K562 (cell line): ENCODE data around the gene RNASE2. TPM values are rescaled to one million over a fixed set of nuclear protein-coding genes. Genes with fewer than 3 reads are reported as not detected.

Experiments used
- ATAC-seq: fragments of 200-7000 bp; cut with Tn5 transposase; 3 replicates; pipeline ENCODE4 v1.9.1; 2020; ENCODE audit warnings: moderate library complexity
- BruUV-seq: library from RNA; stranded (reverse); fragments of 400-500 nt; replicated peaks from 2 replicates; lab custom pipeline; 2021; lab: Mats Ljungman, UMichigan
- CTCF ChIA-PET: fragments of 300-600 bp; formaldehyde crosslinking; extraction: SDS; loops from one replicate; lab custom pipeline; 2021; ENCODE audit warnings: low intra/inter-chr PET ratio; lab: Yijun Ruan, JAX
- POLR2A ChIA-PET: fragments of 300-600, 350-650 bp; sonication (Branson Sonifier 250); formaldehyde crosslinking; extraction: SDS; loops from one replicate; lab custom pipeline; 2021; ENCODE audit warnings: antibody characterized with exemption, inconsistent platforms; lab: Yijun Ruan, JAX
- DNase-seq, 4 experiments: peaks; one replicate each; pipeline versions ENCODE4 v3.0.0 to v3.0.0-alpha.2; 2011 to 2018; ENCODE audit warnings: low spot score in 3 of 4, mixed read lengths in 3 of 4; ENCODE audit errors: extremely low read depth in 1 of 4
- FAIRE-seq: peaks from 2 replicates; lab custom pipeline; 2011; peaks lifted over from hg19 to GRCh38; lab: Jason Lieb, UNC
- H2AFZ ChIP-seq: 2 replicates; pipeline ENCODE4 v1.6.0; 2011; ENCODE audit warnings: low read depth, low read length, control low read depth, inconsistent platforms
- H3K27ac ChIP-seq: fragments of 200-600 bp; 3 replicates; pipeline ENCODE4 v1.8.0; 2011; ENCODE audit warnings: low read depth, mild to moderate bottlenecking, control low read depth, inconsistent platforms, low read length, moderate library complexity, mixed read lengths; ENCODE audit errors: extremely low read depth
- H3K27me3 ChIP-seq, 2 experiments: fragments of 300-600 bp in 1 of 2; 2 replicates in 1 of 2; 3 replicates in 1 of 2; pipeline versions ENCODE4 v1.6.0 to v1.8.0; 2011; ENCODE audit warnings: inconsistent platforms in 2 of 2, low read length in 2 of 2, mild to moderate bottlenecking in 1 of 2, mixed read lengths in 1 of 2, moderate library complexity in 1 of 2; ENCODE audit not compliant: control insufficient read depth in 2 of 2, insufficient read depth in 2 of 2
- H3K36me3 ChIP-seq: fragments of 300-600 bp; 3 replicates; pipeline ENCODE4 v1.8.0; 2011; ENCODE audit warnings: mild to moderate bottlenecking, low read length, inconsistent platforms; ENCODE audit not compliant: control insufficient read depth, insufficient read depth
- H3K4me1 ChIP-seq, 2 experiments: fragments of 200-600 bp in 1 of 2; replicated peaks in 1 of 2; 2 replicates in 1 of 2; 3 replicates in 1 of 2; pipeline versions ENCODE4 v1.5.1 to v1.8.0; 2011; ENCODE audit warnings: inconsistent platforms in 2 of 2, low read length in 2 of 2, mild to moderate bottlenecking in 1 of 2, mixed read lengths in 1 of 2, moderate library complexity in 1 of 2; ENCODE audit not compliant: control insufficient read depth in 2 of 2, insufficient read depth in 2 of 2
- H3K4me2 ChIP-seq: 2 replicates; pipeline ENCODE4 v1.6.1; 2011; ENCODE audit warnings: low read length, control low read depth, inconsistent platforms, mixed read lengths; ENCODE audit not compliant: insufficient read depth
- H3K4me3 ChIP-seq: fragments of 200-600 bp; sonication (generic), shearing (Covaris generic); 2 replicates; pipeline ENCODE4 v1.5.1; 2016; ENCODE audit warnings: control low read depth, inconsistent platforms
- H3K79me2 ChIP-seq: fragments of 200-600 bp; 3 replicates; pipeline ENCODE4 v1.8.0; 2011; ENCODE audit warnings: low read length, inconsistent platforms; ENCODE audit not compliant: control insufficient read depth, insufficient read depth
- H3K9ac ChIP-seq, 2 experiments: 2 replicates each; pipeline versions ENCODE4 v1.6.0 to v1.6.1; 2011; ENCODE audit warnings: low read depth in 2 of 2, low read length in 2 of 2, control low read depth in 1 of 2, inconsistent platforms in 1 of 2, mild to moderate bottlenecking in 1 of 2, mixed read lengths in 1 of 2; ENCODE audit not compliant: insufficient read depth in 1 of 2
- H3K9me1 ChIP-seq: one replicate; pipeline ENCODE4 v1.6.0; 2011; ENCODE audit warnings: inconsistent platforms, mild to moderate bottlenecking, low read length, moderate library complexity; ENCODE audit not compliant: control insufficient read depth, insufficient read depth
- H3K9me3 ChIP-seq: replicated peaks from 2 replicates; pipeline ENCODE4 v1.5.1; 2011; ENCODE audit warnings: low read depth, low read length, inconsistent platforms; ENCODE audit not compliant: control insufficient read depth, insufficient read depth
- H4K20me1 ChIP-seq: replicated peaks from 2 replicates; pipeline ENCODE4 v1.6.1; 2011; ENCODE audit warnings: low read length, inconsistent platforms, mixed read lengths; ENCODE audit not compliant: control insufficient read depth, insufficient read depth
- MAFG ChIP-seq: fragments of 450-650 bp; conservative IDR thresholded peaks from 2 replicates; pipeline ENCODE4 v1.6.1; 2016; ENCODE audit warnings: missing genetic modification characterization, missing compliant biosample characterization
- MIER1 ChIP-seq: fragments of 450-650 bp; IDR thresholded peaks from 2 replicates; pipeline ENCODE4 v1.6.1; 2016; ENCODE audit warnings: antibody characterized with exemption, mild to moderate bottlenecking, low read depth
- NBN ChIP-seq: fragments of 450-650 bp; IDR thresholded peaks from 2 replicates; pipeline ENCODE4 v1.6.1; 2016; ENCODE audit warnings: low read depth, mild to moderate bottlenecking
- TGIF2 ChIP-seq: sonication (generic); formaldehyde crosslinking; IDR thresholded peaks from 2 replicates; pipeline ENCODE4 v1.8.1; 2022; ENCODE audit warnings: mild to moderate bottlenecking, missing genetic modification reagents, moderate library complexity
- ZNF3 ChIP-seq: fragments of 250-450 bp; sonication (Bioruptor Pico); IDR thresholded peaks from 2 replicates; pipeline ENCODE4 v1.5.0; 2021; ENCODE audit warnings: mild to moderate bottlenecking, moderate library complexity
- WGBS: fragments of 100-300 bp; shearing (Covaris generic); methylation state at CpG from one replicate; pipeline ENCODE4 v1.1.6; 2016; ENCODE audit warnings: low coverage, mixed read lengths; ENCODE audit not compliant: insufficient coverage; ENCODE audit errors: missing lambda C conversion rate; 5-methylcytosine and 5-hydroxymethylcytosine counted together
- in situ Hi-C: fragments of 300-500 bp; cut with MboI; formaldehyde crosslinking; loops from 4 replicates; pipeline ENCODE4 v1.15.0; 2018; ENCODE audit warnings: inconsistent platforms, mixed read lengths
- intact Hi-C: fragments of 100-400 bp; cut with micrococcal nuclease; formaldehyde crosslinking; loops from 2 replicates; pipeline ENCODE4 v1.14.2; 2022
- polyA plus RNA-seq, 8 experiments: library from polyadenylated mRNA; depleted of rRNA in 4 of 8; stranded (reverse) in 5 of 8; unstranded in 3 of 8; fragments of >200 nt; fragmentation: Nextera tagmentation in 2 of 8; fragmentation: Illumina TruSeq in 1 of 8; extraction: Ambion mirVana in 2 of 8; extraction: Trizol in 1 of 8; gene quantifications; 2 replicates each; pipeline versions ENCODE4 v1.2.1 to v1.2.3, GENCODE V29; 2011 to 2014; ENCODE audit warnings: inconsistent platforms in 1 of 8, missing spikeins in 1 of 8
- total RNA-seq, 7 experiments: library from RNA; depleted of rRNA in 6 of 7; stranded (reverse); fragments of >200 nt in 6 of 7; fragmentation: Illumina TruSeq in 2 of 7; extraction: Trizol in 2 of 7; gene quantifications; 2 replicates each; pipeline versions ENCODE4 v1.2.1 to v1.2.3, GENCODE V29; 2011 to 2021; ENCODE audit warnings: low replicate concordance in 1 of 7
- TF ChIP-seq, protein P1 (sequence below): fragments of 250-450 bp; sonication (Bioruptor Pico); IDR thresholded peaks from 2 replicates; pipeline ENCODE4 v1.4.0; 2020

RNASE2 gene
- total and polyA plus RNA-seq, 9 of the 15 experiments (the other 6 are each of a cell fraction or from before 2014, with no cell fraction given): not detected

DNA sequence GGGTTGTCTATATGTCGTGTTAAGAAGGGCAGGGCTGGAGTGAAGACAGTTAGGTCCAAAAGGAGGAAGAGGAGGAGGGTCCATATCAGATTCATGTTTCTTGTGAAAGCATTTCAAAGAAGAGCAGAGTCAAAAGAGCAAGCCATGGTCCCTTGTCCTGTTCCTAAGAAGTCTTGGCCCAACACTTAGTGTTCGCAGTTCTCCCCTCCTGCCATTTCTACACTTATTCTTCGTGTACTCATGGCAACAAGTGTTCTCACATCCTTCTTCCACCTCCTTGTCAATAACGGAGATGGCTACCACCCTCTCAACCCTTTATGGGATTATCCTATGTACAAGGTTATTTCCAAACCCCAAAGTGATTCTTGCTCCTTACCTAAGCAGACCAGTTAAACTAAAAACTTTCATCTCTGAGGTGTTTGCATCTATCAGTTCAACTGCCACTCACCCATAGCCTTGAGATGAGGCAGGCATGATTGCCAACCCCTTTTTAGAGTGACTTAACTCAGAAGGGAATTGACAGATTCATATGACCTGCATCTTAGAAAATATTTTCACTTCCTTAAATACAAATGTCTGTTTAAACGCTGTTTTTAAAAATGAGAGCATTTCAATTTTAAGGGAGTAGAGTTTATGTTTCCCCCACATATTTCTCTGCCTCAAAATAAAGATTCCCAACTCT, 19.8 kb upstream of the RNASE2 start:
- no peak for TF ChIP-seq TGIF2 (CRISPR knock-in tag)
- TF ChIP-seq, protein P1, sequence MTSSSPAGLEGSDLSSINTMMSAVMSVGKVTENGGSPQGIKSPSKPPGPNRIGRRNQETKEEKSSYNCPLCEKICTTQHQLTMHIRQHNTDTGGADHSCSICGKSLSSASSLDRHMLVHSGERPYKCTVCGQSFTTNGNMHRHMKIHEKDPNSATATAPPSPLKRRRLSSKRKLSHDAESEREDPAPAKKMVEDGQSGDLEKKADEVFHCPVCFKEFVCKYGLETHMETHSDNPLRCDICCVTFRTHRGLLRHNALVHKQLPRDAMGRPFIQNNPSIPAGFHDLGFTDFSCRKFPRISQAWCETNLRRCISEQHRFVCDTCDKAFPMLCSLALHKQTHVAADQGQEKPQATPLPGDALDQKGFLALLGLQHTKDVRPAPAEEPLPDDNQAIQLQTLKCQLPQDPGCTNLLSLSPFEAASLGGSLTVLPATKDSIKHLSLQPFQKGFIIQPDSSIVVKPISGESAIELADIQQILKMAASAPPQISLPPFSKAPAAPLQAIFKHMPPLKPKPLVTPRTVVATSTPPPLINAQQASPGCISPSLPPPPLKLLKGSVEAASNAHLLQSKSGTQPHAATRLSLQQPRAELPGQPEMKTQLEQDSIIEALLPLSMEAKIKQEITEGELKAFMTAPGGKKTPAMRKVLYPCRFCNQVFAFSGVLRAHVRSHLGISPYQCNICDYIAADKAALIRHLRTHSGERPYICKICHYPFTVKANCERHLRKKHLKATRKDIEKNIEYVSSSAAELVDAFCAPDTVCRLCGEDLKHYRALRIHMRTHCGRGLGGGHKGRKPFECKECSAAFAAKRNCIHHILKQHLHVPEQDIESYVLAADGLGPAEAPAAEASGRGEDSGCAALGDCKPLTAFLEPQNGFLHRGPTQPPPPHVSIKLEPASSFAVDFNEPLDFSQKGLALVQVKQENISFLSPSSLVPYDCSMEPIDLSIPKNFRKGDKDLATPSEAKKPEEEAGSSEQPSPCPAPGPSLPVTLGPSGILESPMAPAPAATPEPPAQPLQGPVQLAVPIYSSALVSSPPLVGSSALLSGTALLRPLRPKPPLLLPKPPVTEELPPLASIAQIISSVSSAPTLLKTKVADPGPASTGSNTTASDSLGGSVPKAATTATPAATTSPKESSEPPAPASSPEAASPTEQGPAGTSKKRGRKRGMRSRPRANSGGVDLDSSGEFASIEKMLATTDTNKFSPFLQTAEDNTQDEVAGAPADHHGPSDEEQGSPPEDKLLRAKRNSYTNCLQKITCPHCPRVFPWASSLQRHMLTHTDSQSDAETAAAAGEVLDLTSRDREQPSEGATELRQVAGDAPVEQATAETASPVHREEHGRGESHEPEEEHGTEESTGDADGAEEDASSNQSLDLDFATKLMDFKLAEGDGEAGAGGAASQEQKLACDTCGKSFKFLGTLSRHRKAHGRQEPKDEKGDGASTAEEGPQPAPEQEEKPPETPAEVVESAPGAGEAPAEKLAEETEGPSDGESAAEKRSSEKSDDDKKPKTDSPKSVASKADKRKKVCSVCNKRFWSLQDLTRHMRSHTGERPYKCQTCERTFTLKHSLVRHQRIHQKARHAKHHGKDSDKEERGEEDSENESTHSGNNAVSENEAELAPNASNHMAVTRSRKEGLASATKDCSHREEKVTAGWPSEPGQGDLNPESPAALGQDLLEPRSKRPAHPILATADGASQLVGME (CRISPR knock-in tag): no peak
- no peak for TF ChIP-seq NBN
- TF ChIP-seq MAFG (tag): no peak
- TF ChIP-seq ZNF3 (CRISPR knock-in tag): no peak
- no peak for TF ChIP-seq MIER1
- intact Hi-C loops: no loop called here
- Histone ChIP-seq H3K4me3 (no peak overlapping the region), H4K20me1 (no peaks in the 10 kb centered on the region), H2AFZ (no peak overlapping the region), H3K9ac (no peak overlapping the region), H3K9me1 (no peaks in the 10 kb centered on the region), H3K36me3 (no peaks in the 10 kb centered on the region), H3K4me2 (no peak overlapping the region), H3K27ac (no peak overlapping the region), H3K27me3 (peaks cover 0 to 3% of the 10 kb centered on the region in 2 experiments; a peak in 3 of 5 replicates), H3K79me2 (no peaks in the 10 kb centered on the region), H3K9me3 (no peaks in the 10 kb centered on the region), H3K4me1 (no peaks in the 10 kb centered on the region; a peak in 2 of 5 replicates)
- BruUV-seq: no TSS peak
- DNase-seq: no peak
- ATAC-seq: no peak
- ChIA-PET POLR2A (no interaction called here), CTCF (no interaction called here)
- in situ Hi-C loops: no loop called here
- 8% methylated on average over 5 of the region's 5 CpGs for WGBS
- no peak for FAIRE-seq
